ENCODE data around the gene EPB41L4A.

The EPB41L4A gene

DNA sequence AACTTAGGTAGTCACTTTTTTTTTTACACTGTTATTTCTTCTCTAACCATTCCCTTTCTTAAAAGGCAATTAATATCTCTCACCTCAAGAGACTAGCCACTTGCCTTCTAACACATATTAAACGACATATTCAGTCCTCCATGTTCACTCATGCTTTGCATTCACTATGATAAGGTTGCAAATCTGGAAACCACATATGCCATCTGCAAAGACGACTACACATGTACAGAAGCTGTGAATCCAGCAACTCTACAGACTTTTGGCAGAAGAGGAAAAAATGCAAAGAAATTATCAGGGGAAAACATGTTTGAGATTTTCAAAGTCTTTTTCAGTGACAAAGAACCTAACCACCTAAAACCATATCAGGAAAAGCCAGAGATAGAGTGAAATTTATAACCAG lies 112.1 kb downstream of the EPB41L4A start:
- no peak for FAIRE-seq

DNA sequence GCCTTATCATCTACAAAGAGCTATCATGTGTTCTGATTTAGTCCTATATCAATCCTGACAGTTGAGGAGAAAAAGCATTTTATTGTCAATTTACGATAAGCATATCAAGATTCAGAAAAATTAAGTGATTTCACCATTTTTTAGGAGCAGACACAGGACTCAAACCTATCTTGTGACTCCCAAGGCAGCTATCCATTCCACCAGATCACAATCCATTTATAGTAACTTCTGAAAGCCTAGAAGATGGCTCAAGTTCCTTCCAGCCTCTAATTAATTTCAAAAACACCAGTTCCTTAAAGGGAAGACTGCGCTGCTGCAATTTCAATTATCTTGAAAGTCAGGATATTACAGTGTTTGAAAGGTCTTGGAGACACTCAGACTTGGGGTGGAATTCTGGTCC lies 114.3 kb downstream of the EPB41L4A start:
- FAIRE-seq = no peak

DNA sequence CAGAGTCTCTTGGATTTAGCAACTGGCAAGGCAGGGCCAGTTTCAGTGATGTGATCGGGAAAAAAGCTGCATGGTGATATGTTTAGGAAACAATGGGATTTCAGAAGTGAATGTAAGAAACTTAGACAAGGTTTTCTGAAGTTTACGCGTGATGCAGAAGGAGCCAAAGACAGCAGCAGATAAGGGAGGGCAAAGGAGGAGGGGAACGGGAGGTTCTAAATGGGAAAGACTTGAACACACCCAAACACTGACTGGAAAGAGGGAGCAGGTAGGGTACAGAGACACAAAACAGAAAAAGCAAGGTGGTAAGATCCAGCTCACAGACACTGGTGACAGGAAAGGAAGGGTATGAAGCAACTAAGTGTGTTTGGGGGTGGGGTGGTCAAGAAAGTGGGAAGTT lies 115.4 kb downstream of the EPB41L4A start:
- FAIRE-seq = no peak

DNA sequence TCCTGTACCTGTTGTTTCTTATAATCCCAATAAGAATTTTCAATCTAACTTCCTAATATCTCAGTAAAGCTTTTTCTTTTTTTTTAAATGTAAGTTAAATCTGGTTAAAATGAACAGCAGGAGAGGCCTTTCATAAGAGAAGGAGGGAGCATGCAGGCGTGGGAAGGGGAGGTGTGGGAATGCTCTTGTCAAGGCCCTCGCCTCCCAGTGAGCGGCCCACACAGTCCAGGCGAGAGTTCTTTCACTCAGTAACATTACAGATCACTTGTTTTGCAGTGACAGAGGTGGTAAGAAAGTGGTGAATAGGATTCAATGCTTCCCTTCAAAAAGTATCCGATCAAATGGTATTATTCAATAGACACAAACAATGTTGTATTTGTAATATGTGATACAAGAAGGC lies 125.0 kb downstream of the EPB41L4A start:
- no peak for FAIRE-seq

DNA sequence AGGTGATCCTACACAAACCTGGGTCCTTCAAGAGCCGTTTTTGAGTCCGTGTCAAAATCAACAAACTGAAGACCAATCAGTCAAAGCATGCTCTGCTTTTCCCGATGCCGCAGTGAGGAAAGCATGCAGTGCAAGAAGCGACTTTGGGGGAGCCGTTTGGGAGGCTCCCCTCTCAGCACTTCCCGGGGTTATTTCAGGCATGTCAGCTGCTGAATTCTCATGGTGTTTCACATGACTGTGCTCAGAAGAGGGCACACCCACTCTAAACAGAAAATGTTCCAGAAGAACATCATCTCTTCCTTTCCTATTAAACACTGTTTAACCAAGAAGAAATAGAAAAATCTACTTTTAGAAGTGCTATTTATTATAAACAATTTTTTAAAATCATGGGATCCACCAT lies 125.5 kb downstream of the EPB41L4A start:
- FAIRE-seq = no peak

DNA sequence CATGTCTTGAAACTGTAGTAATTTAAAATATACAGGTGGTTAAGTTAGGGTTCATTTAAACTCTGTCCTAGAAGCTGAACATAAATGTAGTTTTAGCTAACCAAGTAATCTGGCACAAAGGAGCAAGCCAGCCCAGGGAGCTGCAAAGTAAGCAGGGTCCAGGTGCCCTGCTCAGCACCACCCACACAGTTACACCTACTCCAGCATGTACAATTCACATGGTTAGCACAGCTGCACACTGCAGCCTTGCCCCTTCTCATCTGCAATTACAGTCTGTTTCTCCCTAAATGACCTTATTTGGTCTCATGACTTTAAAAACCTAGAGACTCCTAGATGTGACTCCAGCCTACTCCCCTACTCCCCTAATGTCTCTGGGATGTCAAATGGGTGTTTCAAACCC lies 128.4 kb downstream of the EPB41L4A start:
- no peak for FAIRE-seq

DNA sequence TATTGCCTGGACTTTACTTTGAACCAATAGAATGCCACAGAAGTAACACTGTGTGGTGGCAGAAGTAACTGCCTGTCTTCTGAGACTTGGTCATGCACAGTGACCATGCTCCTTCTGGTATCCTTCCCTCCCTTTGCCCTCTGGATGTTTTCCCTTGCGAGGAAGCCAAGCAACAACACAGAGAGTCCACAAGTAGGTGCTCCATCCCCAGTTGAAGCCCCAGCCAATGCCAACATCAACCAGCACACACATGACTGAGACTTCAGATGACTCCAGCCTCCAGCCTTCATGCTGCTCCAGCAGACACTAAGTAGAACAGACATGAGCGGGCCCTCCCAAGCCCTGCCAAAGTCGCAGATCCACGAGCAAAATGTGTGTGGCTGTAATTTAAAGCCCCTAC lies 129.6 kb downstream of the EPB41L4A start:
- FAIRE-seq = no peak

DNA sequence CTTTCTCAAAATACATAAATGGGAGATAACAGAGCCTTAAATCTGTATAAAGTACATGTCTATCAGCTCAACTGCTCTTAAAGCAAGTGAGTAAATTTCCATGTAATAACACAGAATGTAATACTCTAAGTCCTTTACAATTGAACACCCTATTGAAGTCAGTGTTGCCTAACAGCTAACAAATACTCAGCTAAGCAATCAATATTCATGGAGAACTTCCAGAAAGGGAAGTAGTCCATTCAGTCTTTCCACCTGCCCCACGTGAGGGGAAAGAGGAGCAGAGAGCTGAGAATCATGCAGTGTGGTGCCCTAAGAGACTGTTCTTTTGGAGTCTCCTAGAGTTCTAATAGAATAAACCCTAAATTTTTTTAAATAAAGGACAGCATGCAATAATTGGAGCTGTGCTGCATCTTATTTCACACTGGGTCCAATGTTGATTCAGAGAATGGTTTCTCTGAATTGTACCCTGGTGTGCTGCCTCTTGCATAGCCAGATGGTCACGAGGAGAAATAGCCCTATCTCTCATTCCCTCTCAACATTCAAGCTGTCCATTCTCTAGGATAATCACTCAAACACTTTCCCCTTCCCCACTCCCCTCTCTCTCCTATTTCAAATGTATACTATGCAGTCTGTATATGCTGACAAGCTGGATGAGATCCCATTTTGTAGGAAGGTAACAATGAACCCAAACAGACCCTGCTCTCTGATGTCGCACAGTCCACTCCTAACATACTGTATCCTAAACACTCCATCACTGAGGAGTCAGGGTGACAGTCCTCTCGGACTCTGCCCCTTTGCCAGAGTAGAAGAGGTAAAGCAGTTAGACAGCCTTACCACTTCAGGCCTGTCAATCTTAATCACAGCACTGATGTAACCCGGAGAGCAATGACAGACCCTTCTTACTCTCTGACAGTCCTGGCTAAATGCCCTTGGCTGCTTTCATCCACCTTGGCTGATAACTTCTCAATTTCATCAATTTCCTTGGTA lies 134.8 kb downstream of the EPB41L4A start:
- no peak for FAIRE-seq

DNA sequence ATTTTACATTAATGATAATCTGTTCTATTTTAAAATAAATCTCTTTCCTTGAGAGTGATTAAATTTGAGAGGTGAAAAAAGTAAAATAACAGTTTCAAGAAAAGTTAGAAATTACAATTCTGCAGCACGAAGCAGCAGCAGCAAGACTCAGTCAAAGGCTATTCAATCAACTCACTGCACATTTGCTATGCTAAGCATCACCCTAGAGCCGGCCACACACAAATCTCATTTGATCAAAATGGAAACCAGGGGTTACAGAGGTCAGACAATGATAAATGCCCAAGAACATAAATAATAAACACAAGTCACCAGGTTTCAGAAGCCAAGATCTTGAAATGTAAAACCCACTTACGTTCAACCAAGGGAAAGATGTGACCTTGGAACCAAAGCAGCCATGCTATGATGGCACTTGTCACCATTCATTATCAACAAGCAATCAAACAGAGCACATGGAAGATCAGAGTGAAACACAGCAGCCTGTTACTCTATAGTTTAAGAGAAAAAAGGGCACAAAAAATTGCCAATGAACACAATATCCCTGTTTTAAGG lies 136.0 kb downstream of the EPB41L4A start:
- FAIRE-seq = no peak

DNA sequence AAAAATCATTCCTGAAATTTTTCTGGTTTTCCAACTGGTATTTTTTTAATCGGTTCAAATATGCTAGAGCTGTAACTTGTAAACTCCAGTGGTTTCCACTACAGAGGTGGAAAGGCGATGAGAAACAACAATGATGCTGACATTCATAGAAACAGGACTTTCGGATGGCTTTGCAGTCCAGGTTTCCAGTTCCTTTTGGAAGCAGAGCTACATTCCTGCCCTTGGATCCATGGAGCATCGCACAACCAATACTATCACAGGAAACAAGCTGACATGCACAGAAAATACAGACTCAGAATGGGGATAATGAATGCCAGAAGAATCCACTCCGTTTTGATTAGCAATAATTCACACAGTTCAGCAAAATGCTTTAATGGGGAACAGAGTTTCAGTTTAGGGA lies 140.0 kb downstream of the EPB41L4A start:
- FAIRE-seq = no peak

DNA sequence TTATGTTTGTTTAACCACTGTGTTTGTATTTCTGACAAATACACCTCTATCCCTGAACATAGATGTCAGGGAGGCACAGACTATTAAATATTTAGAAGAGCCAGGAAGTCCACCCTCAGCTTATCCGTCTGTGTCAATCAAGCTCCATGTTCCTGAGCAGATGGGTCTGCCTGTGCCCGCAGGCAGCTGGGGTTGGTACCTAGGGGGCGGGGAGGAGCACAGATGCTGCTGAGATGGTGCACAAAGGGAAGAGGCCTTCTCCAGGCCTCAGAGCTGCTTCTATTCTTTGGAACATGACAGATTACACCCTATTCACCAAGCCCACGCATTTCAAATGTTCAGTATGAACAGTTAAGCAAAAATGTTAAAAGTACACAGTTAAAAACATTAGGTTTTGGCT lies 142.1 kb downstream of the EPB41L4A start:
- no peak for FAIRE-seq

DNA sequence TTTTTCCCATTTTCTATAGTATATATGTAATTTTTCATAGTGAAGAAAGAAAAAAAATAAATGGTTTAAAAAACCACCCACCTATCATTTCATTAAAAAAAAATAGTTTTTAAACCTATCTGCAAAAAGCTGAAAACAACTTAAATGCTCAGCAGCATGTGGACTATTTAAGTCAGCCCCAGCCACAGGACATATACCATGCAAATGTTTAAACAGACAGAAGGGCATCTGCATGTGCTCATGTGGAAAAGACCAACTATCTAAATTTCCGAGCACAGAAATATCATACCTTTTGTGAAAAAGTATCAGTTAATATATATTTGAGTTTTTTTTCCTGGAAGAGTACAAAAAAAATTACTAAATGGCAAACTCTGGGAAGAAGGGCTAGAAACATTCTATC lies 143.4 kb downstream of the EPB41L4A start:
- no peak for FAIRE-seq

DNA sequence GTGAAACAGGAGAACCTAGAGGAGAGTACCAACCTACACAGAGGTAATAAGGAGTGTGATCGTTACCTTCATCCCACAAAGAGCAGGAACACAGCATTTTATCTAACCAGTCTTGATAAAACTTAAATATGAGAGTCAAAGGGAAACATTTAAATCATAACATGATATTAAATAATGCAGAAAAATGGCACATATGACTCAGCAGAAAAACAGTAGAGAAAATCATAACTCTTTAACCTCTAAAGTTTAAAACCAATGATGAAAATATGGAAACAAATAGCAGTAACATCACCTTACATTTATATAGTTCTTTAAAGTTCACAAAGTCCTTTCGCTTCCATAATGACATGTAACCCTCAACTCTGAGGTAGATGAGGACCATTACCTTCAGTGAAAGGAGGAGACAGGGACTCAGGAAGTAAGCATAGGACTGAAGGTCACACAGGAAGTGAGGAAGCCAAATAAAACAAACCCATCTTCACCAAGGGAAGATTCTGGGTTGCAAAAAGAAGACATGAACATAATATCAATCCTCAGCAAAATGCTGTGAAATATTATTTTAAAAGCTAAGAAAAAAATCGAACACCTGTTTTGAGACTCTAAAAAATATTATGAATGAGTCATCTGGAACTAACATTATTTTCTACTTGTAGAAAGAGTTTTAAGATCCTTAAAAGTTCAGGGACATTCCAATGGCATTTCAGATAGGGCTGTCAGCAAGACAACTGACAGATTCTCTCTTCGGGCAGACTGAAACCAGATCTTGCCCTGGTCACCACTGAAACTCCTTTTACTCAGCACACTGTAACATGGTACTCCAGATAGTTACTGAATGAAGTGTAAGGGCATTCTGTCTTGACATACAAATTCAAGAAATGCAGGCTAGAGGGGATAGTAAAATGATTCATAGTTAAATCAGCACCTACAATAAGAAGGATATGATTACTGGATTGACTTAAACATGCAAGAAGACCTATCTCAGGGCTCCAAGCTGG lies 148.5 kb downstream of the EPB41L4A start:
- FAIRE-seq = no peak

DNA sequence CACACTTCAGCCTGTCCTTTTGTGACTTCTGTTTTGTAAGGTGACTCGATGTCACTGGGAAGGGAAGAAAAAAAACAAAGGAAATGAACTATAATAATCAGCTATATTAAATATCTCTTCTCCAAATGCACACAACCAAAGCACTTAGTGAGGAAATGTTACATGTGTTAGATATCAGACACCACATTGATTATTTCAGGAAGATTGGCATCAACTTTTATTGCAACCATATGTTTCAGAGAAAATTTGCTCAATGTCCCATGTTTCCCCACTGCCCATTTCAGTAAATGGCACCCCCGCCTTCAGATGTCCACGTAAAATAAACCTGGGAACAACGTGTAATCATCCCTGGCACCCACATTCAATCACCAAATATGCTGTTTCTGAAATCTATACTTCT lies 151.8 kb downstream of the EPB41L4A start:
- no peak for FAIRE-seq

DNA sequence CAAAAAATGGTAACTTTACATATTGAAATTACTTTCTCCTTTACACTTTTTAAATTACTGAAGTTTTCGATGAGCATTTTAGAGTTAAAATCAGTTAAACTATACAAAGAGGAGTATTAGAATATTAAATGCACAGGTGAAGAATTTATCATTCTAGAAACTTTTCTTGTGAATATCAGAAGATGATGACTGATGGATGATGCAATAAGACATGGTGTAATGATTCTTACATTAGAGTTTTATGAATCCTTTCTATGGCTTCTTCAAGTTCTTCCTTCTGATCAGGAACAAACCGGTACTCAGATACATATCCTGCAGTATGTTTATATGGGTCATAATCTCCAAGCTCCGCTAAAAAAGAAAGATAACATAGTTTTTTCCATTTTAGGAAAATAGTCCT lies 154.4 kb downstream of the EPB41L4A start:
- no peak for FAIRE-seq

DNA sequence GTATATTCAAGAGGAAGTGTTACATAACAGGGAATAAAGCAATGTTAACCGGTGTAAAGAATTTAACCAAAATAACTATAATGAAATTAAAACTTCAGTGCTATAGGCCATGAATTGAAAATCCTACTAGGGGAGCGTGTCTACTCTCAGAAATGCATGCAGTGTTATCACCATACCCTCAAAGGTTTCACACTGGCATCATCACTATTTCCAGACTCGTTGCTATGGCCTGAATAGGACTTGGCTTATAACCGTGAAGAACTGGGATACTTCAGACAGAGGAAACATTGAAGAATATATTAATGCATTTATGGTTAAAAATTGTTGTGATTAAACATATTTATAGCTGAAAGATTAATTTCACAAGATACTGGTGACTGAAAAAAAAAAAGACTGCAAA lies 154.9 kb downstream of the EPB41L4A start:
- no peak for FAIRE-seq

DNA sequence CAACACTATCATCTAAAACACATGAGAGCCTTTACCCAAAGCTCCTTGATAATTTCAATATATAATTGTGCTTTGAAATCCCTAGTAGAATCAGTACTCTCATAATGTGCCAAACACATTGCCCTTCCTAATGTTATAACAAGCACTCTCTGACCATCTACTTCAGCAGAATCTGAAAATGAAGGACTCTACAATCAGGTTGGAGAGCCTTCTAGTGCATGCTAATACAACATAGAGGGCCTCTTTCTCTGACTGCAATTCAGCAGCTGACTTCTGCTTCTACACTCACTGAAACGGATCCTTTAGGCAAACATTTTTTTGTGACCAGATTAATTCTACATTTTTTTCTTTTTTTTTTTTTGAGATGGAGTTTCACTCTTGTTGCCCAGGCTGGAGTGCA lies 155.6 kb downstream of the EPB41L4A start:
- no peak for FAIRE-seq

DNA sequence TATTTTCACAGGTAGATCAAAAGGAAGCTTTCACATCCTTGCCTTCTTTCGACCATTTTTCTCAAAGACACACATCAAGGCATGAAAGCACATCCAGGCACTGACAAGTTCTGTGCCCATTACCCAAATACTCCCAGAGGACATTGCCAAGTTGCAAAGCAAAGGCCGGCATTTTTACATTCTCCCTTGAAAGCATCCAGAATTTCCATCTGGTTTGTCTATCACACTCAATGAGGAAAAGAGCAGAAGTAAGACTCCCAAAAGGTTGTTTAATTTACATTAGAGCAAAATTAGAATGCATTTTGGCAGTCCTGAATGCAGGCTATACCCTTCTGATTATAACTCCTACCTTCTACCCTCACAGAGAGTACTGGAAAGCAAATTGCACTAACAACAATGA lies 160.5 kb downstream of the EPB41L4A start:
- FAIRE-seq = no peak

DNA sequence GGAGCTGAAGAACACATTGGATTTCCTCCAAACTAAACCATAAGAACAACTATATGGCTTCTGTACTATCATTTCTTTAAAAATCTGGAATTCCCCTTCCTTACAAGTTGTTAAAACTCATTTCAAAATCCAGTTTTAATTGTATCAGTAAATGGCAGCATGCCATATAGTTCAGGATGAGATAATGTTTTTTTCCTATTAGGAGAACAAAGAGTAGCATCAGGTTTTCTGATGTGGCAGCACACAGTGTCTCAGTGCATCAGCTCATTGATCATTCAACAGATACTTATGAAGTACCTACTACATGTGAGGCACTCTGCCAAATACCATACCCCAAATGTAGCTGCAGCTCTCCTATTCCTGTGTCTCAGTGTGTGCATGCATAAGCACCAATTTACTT lies 161.1 kb downstream of the EPB41L4A start:
- no peak for FAIRE-seq

DNA sequence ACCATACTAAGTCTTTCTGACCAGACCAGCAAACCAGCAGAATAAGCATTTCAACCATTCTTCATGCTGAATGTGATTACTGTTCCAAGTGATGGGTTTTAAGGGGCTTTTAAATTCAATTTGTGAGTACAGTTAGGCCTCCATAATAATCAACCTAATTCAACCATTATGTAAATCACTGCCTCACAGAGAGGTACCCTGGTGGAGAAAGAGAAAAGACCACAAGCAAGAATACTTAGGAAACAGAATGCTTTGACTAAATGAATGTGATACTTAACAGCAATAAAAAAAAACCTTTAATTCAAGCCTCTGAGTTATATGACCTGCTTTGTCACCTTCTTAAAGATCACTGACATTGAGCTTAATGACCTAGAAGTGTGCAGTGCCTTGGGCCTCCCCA lies 162.1 kb downstream of the EPB41L4A start:
- FAIRE-seq = no peak

DNA sequence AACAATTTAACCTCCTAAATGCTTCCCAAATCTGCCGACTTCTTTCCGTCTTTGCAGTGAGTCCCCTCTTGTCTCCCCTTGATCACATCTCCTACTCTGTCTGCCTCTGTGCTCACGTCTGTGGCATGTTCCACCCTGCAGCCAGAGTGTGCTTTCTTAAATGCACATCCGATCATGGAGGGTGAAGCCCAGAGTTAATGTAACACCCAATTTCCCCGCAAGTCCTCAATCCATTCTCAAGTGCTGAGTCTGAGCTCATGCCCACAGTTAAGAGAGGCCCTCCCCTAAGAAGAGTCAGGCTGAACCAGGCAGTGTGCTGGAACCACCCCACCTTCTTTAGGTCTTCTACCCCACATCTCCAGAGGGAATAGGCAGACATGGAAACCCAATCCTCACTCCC lies 164.8 kb downstream of the EPB41L4A start:
- FAIRE-seq = no peak

DNA sequence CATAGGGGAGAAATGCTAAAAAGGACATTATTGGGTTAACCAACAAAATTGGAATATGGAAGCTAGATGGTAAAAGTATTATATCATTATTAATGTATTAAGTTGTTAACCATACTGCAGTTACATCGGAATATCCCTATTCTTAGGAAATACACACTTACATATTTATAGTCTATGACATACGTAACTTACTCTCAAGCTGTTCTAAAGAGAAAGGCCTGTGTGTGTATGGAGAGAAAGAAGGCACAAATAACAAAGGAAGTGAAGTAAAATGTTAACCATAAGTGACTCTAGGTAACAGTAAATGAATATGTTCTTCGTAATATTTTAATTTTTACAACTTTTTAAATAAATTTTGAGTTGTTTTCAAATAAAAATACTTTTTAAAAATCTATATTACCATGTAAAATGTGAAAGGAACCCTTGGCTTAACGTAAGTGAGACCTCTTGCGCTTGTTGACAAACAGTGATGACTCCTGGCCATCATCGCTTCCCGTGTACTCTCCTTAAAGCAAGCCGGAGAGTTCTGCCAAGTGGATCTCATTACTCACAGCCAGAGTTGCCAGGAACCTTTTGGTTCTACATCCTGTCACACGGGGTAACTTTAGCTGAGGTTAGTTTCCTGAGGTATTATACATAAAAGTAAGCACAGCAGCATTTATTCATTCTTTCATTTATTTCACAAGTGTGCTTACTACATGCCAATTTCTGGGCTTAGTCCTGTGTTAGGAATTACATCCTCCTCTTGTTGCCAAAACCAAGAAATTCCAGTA lies 165.4 kb downstream of the EPB41L4A start:
- FAIRE-seq = no peak

DNA sequence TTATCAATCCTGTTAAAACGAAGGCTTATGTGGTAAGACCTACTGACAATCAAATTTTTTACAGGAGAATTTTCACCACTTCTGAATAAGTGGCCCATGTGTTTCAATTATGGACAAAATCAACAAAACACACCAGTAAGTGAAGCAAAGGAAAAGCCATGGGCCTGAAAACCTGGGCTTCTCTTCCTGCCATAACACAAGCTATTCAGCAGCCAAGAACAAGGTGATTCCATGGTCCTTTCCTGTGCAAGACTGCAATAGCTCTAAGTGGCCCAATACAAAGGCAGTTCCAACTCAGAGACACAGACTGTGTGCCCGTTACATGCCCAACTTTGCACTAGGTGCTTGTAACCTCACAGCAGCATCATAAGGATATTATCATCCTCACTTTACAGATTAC lies 168.5 kb downstream of the EPB41L4A start:
- FAIRE-seq = no peak
